Left ventricle myocardium superior (tissue), 1 donor: ENCODE measurements around the gene RADX. TPM values are rescaled to one million over a fixed set of nuclear protein-coding genes. Genes with fewer than 3 reads are reported as not detected.
"Not testable (repeated sequence)": the region's sequence is repeated elsewhere in the genome, so short reads cannot be mapped to it uniquely, and the experiment has no call there.

Experiments used
- ATAC-seq: fragments of 200-7000 bp; cut with Tn5 transposase; one replicate; pipeline ENCODE4 v1.9.1; 2020; ENCODE audit warnings: mild to moderate bottlenecking, moderate library complexity
- DNase-seq: peaks from one replicate; pipeline ENCODE4 v3.0.0-alpha.2; 2020
- intact Hi-C: fragments of 100-400 bp; cut with micrococcal nuclease; formaldehyde crosslinking; loops from one replicate; pipeline ENCODE4 v1.11.0; 2022
- long read RNA-seq: library from polyadenylated mRNA; unstranded; transcript quantifications from one replicate; pipeline ENCODE4 v2.0.0, GENCODE V29; 2021
- total RNA-seq: library from RNA; stranded (reverse); fragmentation: NEBNext Ultra II Directional; extraction: Animal tissue kit (Norgen Biotek cat#: 25700); gene quantifications from one replicate; pipeline ENCODE4 v1.2.1, GENCODE V29; 2021
- donor health status: DM: no; HTN: yes; CAD: no; lungs with severe emphysema.

The RADX gene
- 0.64 TPM for total RNA-seq
- long read RNA-seq: 0 reads

- peak; percentile 100 for ATAC-seq
- peak; percentile 83 for DNase-seq
- intact Hi-C loops: no loop called here
Measured at GRCh38 chrX:106611679-106612392, at the start of gene RADX. RADX (plus strand) TSS chrX:106611978; CDS start chrX:106612081, 103 bp downstream.

GRCh38 chrX:106564986-106565385 is 46.8 kb upstream of the RADX start:
- DNase-seq: no peak
- ATAC-seq: no peak
- intact Hi-C loops: no loop called here

- no peak for DNase-seq
- ATAC-seq: no peak
- intact Hi-C loops: no loop called here
Measured at GRCh38 chrX:106566362-106566761, 45.4 kb upstream of the RADX start.

GRCh38 chrX:106581856-106582255 is 29.9 kb upstream of the RADX start:
- DNase-seq (no peak), ATAC-seq (no peak)
- intact Hi-C loops: no loop called here

GRCh38 chrX:106585478-106585877 is 26.3 kb upstream of the RADX start:
- no peak for DNase-seq
- intact Hi-C loops: no loop called here
- ATAC-seq: no peak

GRCh38 chrX:106588801-106589200 is 23.0 kb upstream of the RADX start:
- intact Hi-C loops: no loop called here
- DNase-seq (no peak), ATAC-seq (no peak)

- intact Hi-C loops: no loop called here
- no peak for ATAC-seq
- DNase-seq: no peak
Measured at GRCh38 chrX:106599411-106599810, 12.4 kb upstream of the RADX start.

- no peak for ATAC-seq
Measured at GRCh38 chrX:106606571-106606970, 5.2 kb upstream of the RADX start.

GRCh38 chrX:106608016-106608415 is 3.8 kb upstream of the RADX start:
- intact Hi-C loops: no loop called here
- no peak for DNase-seq
- ATAC-seq: no peak

More at GRCh38 chrX:106606571-106606970, 5.2 kb upstream of the RADX start:
- intact Hi-C loops: no loop called here
- no peak for DNase-seq

- ATAC-seq: no peak
- no peak for DNase-seq
- intact Hi-C loops: no loop called here
Measured at GRCh38 chrX:106611317-106611678, 480 bp upstream of the RADX start.

- DNase-seq (no peak), ATAC-seq (peak; percentile 24)
- intact Hi-C loops: no loop called here
Measured at GRCh38 chrX:106612393-106612763, 600 bp downstream of the RADX start.

- DNase-seq (no peak), ATAC-seq (no peak)
- intact Hi-C loops: no loop called here
Measured at GRCh38 chrX:106613277-106613676, 1.5 kb downstream of the RADX start.

- no peak for ATAC-seq
- DNase-seq: no peak
- intact Hi-C loops: no loop called here
Measured at GRCh38 chrX:106615041-106615440, 3.3 kb downstream of the RADX start.

- intact Hi-C loops: no loop called here
- ATAC-seq (no peak), DNase-seq (no peak)
Measured at GRCh38 chrX:106619797-106620196, 8.0 kb downstream of the RADX start.

GRCh38 chrX:106621836-106622235 is 10.1 kb downstream of the RADX start:
- ATAC-seq (no peak), DNase-seq (no peak)
- intact Hi-C loops: no loop called here

- ATAC-seq (no peak), DNase-seq (no peak)
- intact Hi-C loops: no loop called here
Measured at GRCh38 chrX:106626789-106627188, 15.0 kb downstream of the RADX start.

GRCh38 chrX:106631615-106632014 is 19.8 kb downstream of the RADX start:
- ATAC-seq (no peak), DNase-seq (no peak)
- intact Hi-C loops: no loop called here

GRCh38 chrX:106649523-106650428 is 38.0 kb downstream of the RADX start:
- DNase-seq: no peak
- ATAC-seq: no peak
- intact Hi-C loops: no loop called here

- DNase-seq, ATAC-seq, intact Hi-C loops: not testable (repeated sequence)
Measured at GRCh38 chrX:106653625-106654024, 41.8 kb downstream of the RADX start.

GRCh38 chrX:106670631-106671030 is 58.9 kb downstream of the RADX start:
- ATAC-seq (no peak), DNase-seq (no peak)
- intact Hi-C loops: no loop called here

GRCh38 chrX:106672527-106672926 is 60.7 kb downstream of the RADX start:
- ATAC-seq (no peak), DNase-seq (no peak)
- intact Hi-C loops: no loop called here
